ENCODE results near the gene RRBP1. TPM values are rescaled to one million over a fixed set of nuclear protein-coding genes. Genes with fewer than 3 reads are reported as not detected.
A peak's percentile ranks its signal among the peaks of the same experiment; 100 is the strongest.
"Not testable (repeated sequence)": the region's sequence is repeated elsewhere in the genome, so short reads cannot be mapped to it uniquely, and the experiment has no call there.

The RRBP1 gene
- polyA plus RNA-seq, 1 donor = 175 TPM

GRCh38 chr20:17710379-17711266 lies 28.6 kb upstream of the RRBP1 start:
- Histone ChIP-seq H3K27me3 (ENCODE audit: control insufficient read depth, insufficient read depth, low read length) (no peaks in the 10 kb centered on the region), H3K4me3 (ENCODE audit: low read length) (no peak overlapping the region), H3K27ac (ENCODE audit: low read length) (peak overlapping the region; percentile 37), H3K36me3 (ENCODE audit: control insufficient read depth, insufficient read depth, low read length) (no peaks in the 10 kb centered on the region), H3K9me3 (ENCODE audit: control insufficient read depth, low read depth, low read length) (no peaks in the 10 kb centered on the region), H3K4me1 (ENCODE audit: control insufficient read depth, insufficient read depth, low read length) (peaks cover 46% of the 10 kb centered on the region)
- DNase-seq = peak; percentile 62 to 84
- no CpG with 5 or more reads among the region's 21 CpGs for WGBS (ENCODE audit: insufficient coverage, low lambda C conversion rate)

GRCh38 chr20:17709361-17710293 lies 27.6 kb upstream of the RRBP1 start:
- Histone ChIP-seq H3K36me3 (ENCODE audit: control insufficient read depth, insufficient read depth, low read length) (no peaks in the 10 kb centered on the region), H3K27me3 (ENCODE audit: control insufficient read depth, insufficient read depth, low read length) (no peaks in the 10 kb centered on the region), H3K27ac (ENCODE audit: low read length) (peak overlapping the region; percentile 49), H3K4me3 (ENCODE audit: low read length) (no peak overlapping the region), H3K9me3 (ENCODE audit: control insufficient read depth, low read depth, low read length) (no peaks in the 10 kb centered on the region), H3K4me1 (ENCODE audit: control insufficient read depth, insufficient read depth, low read length) (peaks cover 54% of the 10 kb centered on the region)
- no CpG with 5 or more reads among the region's 12 CpGs for WGBS (ENCODE audit: insufficient coverage, low lambda C conversion rate)
- no peak for DNase-seq

GRCh38 chr20:17708675-17709360 lies 26.8 kb upstream of the RRBP1 start:
- peak in 1 of 2 donors; percentile 36 for DNase-seq
- WGBS (ENCODE audit: insufficient coverage, low lambda C conversion rate) = 43% methylated on average over 1 of the region's 7 CpGs
- Histone ChIP-seq H3K27me3 (ENCODE audit: control insufficient read depth, insufficient read depth, low read length) (no peaks in the 10 kb centered on the region), H3K36me3 (ENCODE audit: control insufficient read depth, insufficient read depth, low read length) (no peaks in the 10 kb centered on the region), H3K4me1 (ENCODE audit: control insufficient read depth, insufficient read depth, low read length) (peaks cover 54% of the 10 kb centered on the region), H3K4me3 (ENCODE audit: low read length) (no peak overlapping the region), H3K27ac (ENCODE audit: low read length) (peak overlapping the region; percentile 49), H3K9me3 (ENCODE audit: control insufficient read depth, low read depth, low read length) (no peaks in the 10 kb centered on the region)

- peaks cover 54% of the 10 kb centered on the region for H3K4me1 ChIP-seq (ENCODE audit: control insufficient read depth, insufficient read depth, low read length)
- DNase-seq; H3K9me3 ChIP-seq (ENCODE audit: control insufficient read depth, low read depth, low read length); H3K4me3 ChIP-seq (ENCODE audit: low read length); H3K27me3 ChIP-seq (ENCODE audit: control insufficient read depth, insufficient read depth, low read length); H3K36me3 ChIP-seq (ENCODE audit: control insufficient read depth, insufficient read depth, low read length); H3K27ac ChIP-seq (ENCODE audit: low read length): not testable (repeated sequence)
- whole genome bisulfite sequencing (ENCODE audit: insufficient coverage, low lambda C conversion rate) = no CpG with 5 or more reads among the region's 3 CpGs
Observed at GRCh38 chr20:17707951-17708350, 25.9 kb upstream of the RRBP1 start.

GRCh38 chr20:17706632-17707031 lies 24.6 kb upstream of the RRBP1 start:
- no peaks in the 10 kb centered on the region for H3K27me3 ChIP-seq (ENCODE audit: control insufficient read depth, insufficient read depth, low read length)
- no peak overlapping the region for H3K27ac ChIP-seq (ENCODE audit: low read length)
- no CpG with 5 or more reads among the region's 3 CpGs for WGBS (ENCODE audit: insufficient coverage, low lambda C conversion rate)
- H3K36me3 ChIP-seq (ENCODE audit: control insufficient read depth, insufficient read depth, low read length) = no peaks in the 10 kb centered on the region
- no peaks in the 10 kb centered on the region for H3K9me3 ChIP-seq (ENCODE audit: control insufficient read depth, low read depth, low read length)
- DNase-seq = peak in 1 of 2 donors; percentile 69
- H3K4me3 ChIP-seq (ENCODE audit: low read length) = no peak overlapping the region
- peaks cover 49% of the 10 kb centered on the region for H3K4me1 ChIP-seq (ENCODE audit: control insufficient read depth, insufficient read depth, low read length)

- no CpG with 5 or more reads among the region's 4 CpGs for WGBS (ENCODE audit: insufficient coverage, low lambda C conversion rate)
- no peak overlapping the region for H3K27ac ChIP-seq (ENCODE audit: low read length)
- H3K9me3 ChIP-seq (ENCODE audit: control insufficient read depth, low read depth, low read length) = no peaks in the 10 kb centered on the region
- no peak overlapping the region for H3K4me3 ChIP-seq (ENCODE audit: low read length)
- DNase-seq = no peak
- H3K36me3 ChIP-seq (ENCODE audit: control insufficient read depth, insufficient read depth, low read length) = no peaks in the 10 kb centered on the region
- no peaks in the 10 kb centered on the region for H3K27me3 ChIP-seq (ENCODE audit: control insufficient read depth, insufficient read depth, low read length)
- H3K4me1 ChIP-seq (ENCODE audit: control insufficient read depth, insufficient read depth, low read length) = peaks cover 42% of the 10 kb centered on the region
Observed at GRCh38 chr20:17705916-17706315, 23.9 kb upstream of the RRBP1 start.

GRCh38 chr20:17704589-17705317 lies 22.7 kb upstream of the RRBP1 start:
- no peaks in the 10 kb centered on the region for H3K27me3 ChIP-seq (ENCODE audit: control insufficient read depth, insufficient read depth, low read length)
- no peaks in the 10 kb centered on the region for H3K9me3 ChIP-seq (ENCODE audit: control insufficient read depth, low read depth, low read length)
- H3K36me3 ChIP-seq (ENCODE audit: control insufficient read depth, insufficient read depth, low read length) = no peaks in the 10 kb centered on the region
- WGBS (ENCODE audit: insufficient coverage, low lambda C conversion rate) = no CpG with 5 or more reads among the region's 5 CpGs
- DNase-seq = peak in 1 of 2 donors; percentile 52
- H3K4me3 ChIP-seq (ENCODE audit: low read length) = no peak overlapping the region
- H3K27ac ChIP-seq (ENCODE audit: low read length) = no peak overlapping the region
- H3K4me1 ChIP-seq (ENCODE audit: control insufficient read depth, insufficient read depth, low read length) = peaks cover 41% of the 10 kb centered on the region

- Histone ChIP-seq H3K9me3 (ENCODE audit: control insufficient read depth, low read depth, low read length) (no peaks in the 10 kb centered on the region), H3K36me3 (ENCODE audit: control insufficient read depth, insufficient read depth, low read length) (no peaks in the 10 kb centered on the region), H3K4me3 (ENCODE audit: low read length) (no peak overlapping the region), H3K27me3 (ENCODE audit: control insufficient read depth, insufficient read depth, low read length) (no peaks in the 10 kb centered on the region), H3K27ac (ENCODE audit: low read length) (no peak overlapping the region), H3K4me1 (ENCODE audit: control insufficient read depth, insufficient read depth, low read length) (peaks cover 43% of the 10 kb centered on the region)
- DNase-seq = no peak
- WGBS (ENCODE audit: insufficient coverage, low lambda C conversion rate) = no CpG with 5 or more reads among the region's 4 CpGs
Observed at GRCh38 chr20:17701826-17702225, 19.8 kb upstream of the RRBP1 start.

GRCh38 chr20:17700637-17701036 lies 18.6 kb upstream of the RRBP1 start:
- whole genome bisulfite sequencing (ENCODE audit: insufficient coverage, low lambda C conversion rate) = no CpG with 5 or more reads among the region's 7 CpGs
- no peaks in the 10 kb centered on the region for H3K9me3 ChIP-seq (ENCODE audit: control insufficient read depth, low read depth, low read length)
- H3K4me1 ChIP-seq (ENCODE audit: control insufficient read depth, insufficient read depth, low read length) = peaks cover 34% of the 10 kb centered on the region
- no peaks in the 10 kb centered on the region for H3K27me3 ChIP-seq (ENCODE audit: control insufficient read depth, insufficient read depth, low read length)
- no peaks in the 10 kb centered on the region for H3K36me3 ChIP-seq (ENCODE audit: control insufficient read depth, insufficient read depth, low read length)
- no peak overlapping the region for H3K27ac ChIP-seq (ENCODE audit: low read length)
- DNase-seq = no peak
- H3K4me3 ChIP-seq (ENCODE audit: low read length) = no peak overlapping the region

All from large intestine (tissue), 3 donors.